ENCODE data around the gene AGAP6.
"Not testable (repeated sequence)": the region's sequence is repeated elsewhere in the genome, so short reads cannot be mapped to it uniquely, and the experiment has no call there.

- TF ChIP-seq EZH2 (IDR thresholded peaks at IDR 0.05; ENCODE audit: low read length); CTCF (optimal IDR thresholded peaks at IDR 0.05 in 1 of 3, IDR thresholded peaks at IDR 0.05 in 1 of 3, conservative IDR thresholded peaks at IDR 0.05 in 1 of 3; ENCODE audit: extremely low read depth in 1 of 3, insufficient read depth in 2 of 3, low read length in 3 of 3): not testable (repeated sequence)
These were observed 35.1 kb upstream of the AGAP6 start for GRCh38 chr10:49953122-49953521.
